HG03175 (cell line): ENCODE results near the gene KIAA0825.
A peak's percentile ranks its signal among the peaks of the same experiment; 100 is the strongest.

Source experiments
- ATAC-seq: cut with Tn5 transposase; IDR thresholded peaks from one replicate; pipeline ENCODE4 v1.9.1; 2021; ENCODE audit warnings: mild to moderate bottlenecking, moderate library complexity; ENCODE audit not compliant: unreplicated experiment

Gene KIAA0825, protein sequence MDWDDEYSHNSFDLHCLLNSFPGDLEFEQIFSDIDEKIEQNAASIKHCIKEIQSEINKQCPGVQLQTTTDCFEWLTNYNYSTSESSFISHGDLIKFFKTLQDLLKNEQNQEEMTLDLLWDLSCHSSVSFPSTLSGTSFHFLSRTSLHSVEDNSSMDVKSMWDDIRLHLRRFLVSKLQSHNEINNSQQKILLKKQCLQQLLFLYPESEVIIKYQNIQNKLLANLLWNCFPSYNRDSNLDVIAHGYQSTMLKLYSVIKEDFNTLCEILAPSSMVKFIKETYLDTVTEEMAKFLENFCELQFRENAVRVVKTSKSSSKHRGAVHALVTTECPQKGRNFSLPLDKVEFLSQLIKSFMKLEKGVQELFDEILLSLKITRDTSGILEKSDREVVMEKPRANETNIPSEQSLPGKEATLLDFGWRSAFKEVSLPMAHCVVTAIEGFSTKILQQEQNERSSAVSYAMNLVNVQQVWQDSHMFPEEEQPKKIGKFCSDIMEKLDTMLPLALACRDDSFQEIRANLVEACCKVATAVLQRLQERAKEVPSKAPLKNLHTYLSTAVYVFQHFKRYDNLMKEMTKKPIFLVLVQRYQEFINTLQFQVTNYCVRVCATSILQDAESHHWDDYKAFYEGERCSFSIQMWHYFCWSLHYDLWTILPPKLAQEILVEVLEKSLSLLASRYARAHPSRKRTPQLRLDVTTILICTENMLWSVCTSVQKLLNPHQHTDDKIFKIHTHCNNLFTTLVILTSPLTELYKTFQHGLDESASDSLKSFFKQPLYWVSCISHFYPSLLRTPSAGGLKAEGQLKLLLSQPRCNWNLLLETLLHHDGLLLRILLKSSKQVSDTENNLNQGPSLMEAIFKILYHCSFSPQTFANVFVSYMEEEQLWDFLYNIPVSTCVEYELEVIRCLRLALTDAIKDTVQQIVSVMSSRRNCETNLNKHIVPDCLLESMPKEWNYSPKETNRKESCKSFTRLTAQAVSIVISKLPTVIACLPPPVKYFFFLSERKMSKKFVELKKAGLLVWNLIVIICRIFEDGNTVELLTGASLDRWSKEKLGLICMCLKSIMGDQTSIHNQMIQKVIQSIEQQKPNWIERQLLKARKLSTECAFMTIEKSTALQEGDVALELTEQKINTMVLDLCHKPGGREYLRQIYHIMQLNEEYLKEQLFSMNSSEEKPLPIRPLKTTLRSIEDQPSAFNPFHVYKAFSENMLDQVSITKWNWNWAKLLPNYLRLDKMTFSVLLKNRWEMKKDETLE (N-terminal part only)

GRCh38 chr5:94618493-94619328 is at the start of gene KIAA0825, which contains the start of gene SLF1:
TSS of gene KIAA0825 (minus strand) at chr5:94618604. CDS start at chr5:94537126, 81,478 bp downstream.
TSS of gene SLF1 (plus strand) at chr5:94618669. CDS start at chr5:94628811, 10,142 bp downstream.
- peak; percentile 98 for ATAC-seq

- no peak for ATAC-seq
These were observed 49.5 kb upstream of the KIAA0825 start for GRCh38 chr5:94667937-94668336.

DNA sequence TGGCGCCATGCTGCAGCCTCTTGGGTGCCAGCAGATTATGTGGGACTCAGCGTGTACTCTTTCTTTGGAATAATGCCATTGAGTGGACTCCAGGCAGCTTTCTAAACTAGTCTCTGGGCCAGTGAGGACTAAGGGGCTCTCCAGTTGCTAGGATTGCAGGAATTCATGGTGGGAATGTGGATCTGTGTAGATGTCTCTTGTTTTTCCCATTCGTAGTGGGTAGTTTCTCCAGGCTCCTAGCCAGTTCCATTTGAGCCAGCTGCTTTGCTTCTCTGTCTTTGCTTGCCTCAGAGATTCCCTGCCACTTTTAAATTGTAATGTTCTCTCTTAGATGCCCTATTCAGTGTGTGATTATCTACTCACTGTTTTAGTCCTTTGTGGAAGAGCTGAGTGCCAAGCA is 42.7 kb upstream of the KIAA0825 start:
- ATAC-seq, result no peak

GRCh38 chr5:94660506-94660905 is 42.1 kb upstream of the KIAA0825 start:
- ATAC-seq, result no peak

DNA sequence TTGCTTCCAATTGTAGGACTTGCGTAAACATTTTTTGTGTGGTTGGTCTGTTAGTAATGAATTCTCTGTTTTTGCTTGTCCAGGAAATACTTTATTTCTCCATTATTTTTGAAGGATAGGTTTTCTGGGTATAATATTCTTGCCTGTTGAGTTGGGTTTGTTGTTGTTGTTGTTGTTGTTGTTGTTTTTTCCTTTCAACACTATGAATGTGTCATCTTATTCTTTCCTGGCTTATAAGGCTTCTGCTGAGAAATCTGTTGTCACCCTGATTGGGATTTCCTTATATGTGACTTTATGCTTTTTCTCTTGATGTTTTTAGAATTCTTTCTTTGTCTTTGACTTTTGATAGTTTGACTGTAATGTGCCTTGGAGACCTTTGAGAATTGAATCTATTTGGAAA is 39.9 kb upstream of the KIAA0825 start:
- ATAC-seq, result no peak

DNA sequence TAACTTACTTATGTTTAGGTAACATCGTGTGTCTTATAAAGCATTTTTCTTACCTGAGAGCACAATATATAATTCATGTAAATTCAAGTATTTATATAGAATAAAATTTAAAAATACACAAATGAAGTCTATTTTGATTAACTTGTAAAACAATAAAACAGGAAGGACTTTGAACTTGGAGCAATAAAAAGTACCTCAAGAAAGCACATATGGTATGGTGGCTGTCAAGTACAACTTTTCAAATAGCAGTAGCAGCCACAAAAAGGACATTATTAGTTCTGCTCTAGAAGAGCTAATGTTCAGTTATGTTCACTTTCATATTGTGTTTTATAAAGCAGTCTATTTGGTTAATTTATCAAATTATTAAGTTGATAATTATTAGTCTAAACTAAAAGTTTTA is 31.5 kb upstream of the KIAA0825 start:
- ATAC-seq, result no peak

- no peak for ATAC-seq
These were observed 28.4 kb upstream of the KIAA0825 start for GRCh38 chr5:94646758-94647157.

DNA sequence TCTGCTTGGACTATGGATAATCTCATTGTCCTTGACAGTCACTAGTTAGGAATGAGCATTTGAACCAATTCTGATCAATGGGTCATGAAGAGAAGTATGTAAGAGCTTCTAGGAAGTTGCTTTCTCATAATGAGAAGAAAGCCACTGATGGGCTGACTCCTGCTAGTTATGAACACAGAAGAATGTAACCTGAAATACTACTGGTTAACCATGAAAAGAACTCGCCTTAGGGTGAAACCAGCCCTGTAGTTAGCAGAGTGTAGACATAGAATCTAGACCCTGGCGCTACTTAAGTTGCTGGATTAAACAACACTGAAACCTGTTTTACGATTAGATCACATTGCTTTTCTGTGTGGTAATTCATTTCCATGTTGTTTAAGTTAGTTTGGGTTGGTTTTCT is 26.6 kb upstream of the KIAA0825 start:
- ATAC-seq, result no peak

GRCh38 chr5:94640176-94640575 is 21.8 kb upstream of the KIAA0825 start:
- no peak for ATAC-seq

GRCh38 chr5:94632024-94632423 is 13.6 kb upstream of the KIAA0825 start:
- ATAC-seq, result peak; percentile 98

GRCh38 chr5:94627191-94627590 is 8.8 kb upstream of the KIAA0825 start:
- no peak for ATAC-seq

DNA sequence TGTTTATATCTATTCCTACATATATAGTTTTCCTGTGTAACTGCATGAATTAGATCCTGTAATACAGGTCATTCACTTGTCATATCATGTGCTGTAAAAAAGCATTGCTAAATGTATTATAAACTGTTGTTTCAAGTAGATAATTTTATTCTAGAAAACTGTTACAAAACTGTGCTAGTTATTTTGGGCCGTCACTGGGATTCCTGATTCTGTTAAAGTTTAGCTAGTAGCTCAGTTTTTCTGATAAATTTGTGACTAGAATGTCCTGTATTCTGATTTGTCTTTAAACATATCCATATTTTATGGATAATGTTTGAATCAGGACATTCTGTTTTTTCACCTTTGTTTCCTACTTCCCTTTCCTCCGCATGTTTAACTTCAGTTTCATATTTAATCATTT is 5.5 kb upstream of the KIAA0825 start:
- no peak for ATAC-seq

DNA sequence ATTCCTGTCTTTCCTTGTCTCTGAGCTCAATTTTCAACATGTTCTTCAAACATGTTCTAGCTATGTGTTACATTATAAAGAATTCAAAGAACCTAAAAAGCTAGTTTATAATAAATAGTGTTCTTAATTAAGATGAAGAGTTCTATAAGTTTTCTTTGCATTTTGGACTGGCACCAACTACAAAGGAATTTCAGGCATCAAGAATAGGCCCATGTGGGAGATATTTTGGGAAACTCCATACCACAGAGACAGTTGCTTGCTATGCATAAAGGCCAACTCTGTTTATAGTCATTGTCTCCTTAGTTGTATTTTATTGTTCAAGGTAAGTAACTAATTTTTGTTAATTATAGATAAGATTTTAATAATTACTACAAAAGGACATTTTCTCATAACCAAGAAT is 4.6 kb upstream of the KIAA0825 start:
- ATAC-seq, result no peak

- ATAC-seq, result no peak
These were observed 3.4 kb upstream of the KIAA0825 start for GRCh38 chr5:94621763-94622162.

DNA sequence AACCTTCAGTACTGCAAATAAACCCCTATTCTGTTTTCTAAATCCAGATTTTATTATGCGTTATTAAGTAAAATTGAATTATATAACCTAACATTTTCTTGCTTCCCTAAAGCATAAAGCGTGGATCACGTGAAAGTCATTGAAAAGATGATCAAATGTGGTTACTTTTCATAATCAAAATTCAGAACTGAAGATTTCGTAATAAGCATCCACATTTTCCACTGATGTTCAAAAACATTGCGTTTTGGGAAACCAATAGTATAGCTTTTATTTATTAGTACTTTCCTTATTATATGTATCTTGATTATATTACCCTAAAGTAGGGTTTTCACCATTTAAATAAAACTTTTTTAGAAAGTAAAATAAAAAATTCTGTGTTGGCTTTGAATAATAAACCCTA is 1.9 kb upstream of the KIAA0825 start:
- no peak for ATAC-seq

GRCh38 chr5:94618029-94618492 is 343 bp downstream of the KIAA0825 start:
- peak; percentile 30 for ATAC-seq

DNA sequence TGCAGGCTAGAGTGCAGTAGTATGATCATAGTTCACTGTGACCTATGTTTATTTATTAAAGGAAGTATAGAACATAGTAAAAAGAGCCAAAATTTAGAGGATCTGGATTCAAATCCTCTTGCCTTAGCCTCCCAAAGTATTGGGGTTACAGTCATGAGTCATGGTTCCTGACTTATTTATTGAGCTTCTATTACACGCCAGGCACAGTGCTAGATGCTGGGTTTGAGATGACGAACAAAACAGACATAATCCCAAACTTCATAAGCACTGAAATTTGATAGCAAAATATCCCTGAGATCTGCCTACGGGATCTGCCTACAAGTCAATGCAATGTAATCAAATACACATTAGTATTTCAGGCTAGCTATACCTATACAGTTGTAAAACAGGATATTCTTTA is 2.5 kb downstream of the KIAA0825 start:
- no peak for ATAC-seq

- ATAC-seq, result no peak
These were observed 4.1 kb downstream of the KIAA0825 start for GRCh38 chr5:94614156-94614805.

DNA sequence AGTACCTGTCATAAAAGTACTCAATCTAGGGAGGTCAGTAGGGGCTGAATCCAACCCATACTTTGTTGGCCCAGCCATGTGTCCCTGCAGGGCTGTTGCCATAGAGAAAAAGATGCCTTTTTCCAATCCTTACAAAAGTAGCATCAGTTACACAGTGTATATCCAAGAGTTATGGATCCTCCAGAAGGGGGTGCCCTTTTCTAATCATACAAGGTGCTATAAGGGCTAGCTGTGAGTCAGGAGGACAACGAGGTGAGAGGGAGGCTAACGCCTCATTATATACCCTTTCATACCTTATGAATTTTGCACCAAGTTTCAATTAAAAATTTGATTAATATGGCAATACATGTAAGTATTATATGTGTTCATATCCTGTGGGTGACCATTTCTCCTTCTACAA is 4.8 kb downstream of the KIAA0825 start:
- no peak for ATAC-seq
